Duodenal mucosa (tissue), 2 donors: ENCODE data around the gene C14orf180.

Experiments used
- H3K27ac ChIP-seq: one replicate; pipeline ENCODE4 v1.7.0; 2013; ENCODE audit warnings: low read depth, low read length
- H3K27me3 ChIP-seq, 2 donors: one replicate each; pipeline ENCODE4 v1.7.0; 2013; ENCODE audit warnings: low read length in 2 of 2, control low read depth in 1 of 2; ENCODE audit not compliant: insufficient read depth in 2 of 2, control insufficient read depth in 1 of 2
- H3K36me3 ChIP-seq, 2 donors: one replicate each; pipeline ENCODE4 v1.7.0; 2013; ENCODE audit warnings: low read length in 2 of 2, control low read depth in 1 of 2; ENCODE audit not compliant: insufficient read depth in 2 of 2, control insufficient read depth in 1 of 2
- H3K4me1 ChIP-seq, 2 donors: one replicate each; pipeline ENCODE4 v1.7.0; 2013; ENCODE audit warnings: low read length in 2 of 2, control low read depth in 1 of 2; ENCODE audit not compliant: insufficient read depth in 2 of 2, control insufficient read depth in 1 of 2
- H3K4me3 ChIP-seq, 2 donors: one replicate each; pipeline ENCODE4 v1.7.0; 2013; ENCODE audit warnings: low read length in 2 of 2, low read depth in 1 of 2
- H3K9ac ChIP-seq, 2 donors: one replicate each; pipeline ENCODE4 v1.7.0; 2013; ENCODE audit warnings: low read length in 2 of 2, low read depth in 1 of 2
- H3K9me3 ChIP-seq, 2 donors: one replicate each; pipeline ENCODE4 v1.7.0; 2013; ENCODE audit warnings: low read length in 2 of 2, control low read depth in 1 of 2; ENCODE audit not compliant: control insufficient read depth in 1 of 2

Gene C14orf180

GRCh38 chr14:104611881-104612280 is 32.3 kb downstream of the C14orf180 start:
- H3K36me3 ChIP-seq = no peaks in the 10 kb centered on the region
- H3K9me3 ChIP-seq = no peaks in the 10 kb centered on the region
- no peaks in the 10 kb centered on the region for H3K4me1 ChIP-seq
- H3K27me3 ChIP-seq = peaks cover 0 to 7% of the 10 kb centered on the region in 2 donors
- no peak overlapping the region for H3K9ac ChIP-seq
- no peak overlapping the region for H3K27ac ChIP-seq
- H3K4me3 ChIP-seq = no peak overlapping the region

GRCh38 chr14:104614126-104614812 is 34.7 kb downstream of the C14orf180 start:
- Histone ChIP-seq H3K27ac (no peak overlapping the region), H3K9ac (no peak overlapping the region), H3K4me3 (no peak overlapping the region), H3K27me3 (peaks cover 7 to 9% of the 10 kb centered on the region in 2 donors), H3K9me3 (no peaks in the 10 kb centered on the region), H3K4me1 (no peaks in the 10 kb centered on the region), H3K36me3 (no peaks in the 10 kb centered on the region)

GRCh38 chr14:104624939-104625338 is 45.4 kb downstream of the C14orf180 start:
- H3K36me3 ChIP-seq = no peaks in the 10 kb centered on the region
- no peaks in the 10 kb centered on the region for H3K27me3 ChIP-seq
- H3K9me3 ChIP-seq = peaks cover 2 to 14% of the 10 kb centered on the region in 2 donors
- no peak overlapping the region for H3K4me3 ChIP-seq
- H3K27ac ChIP-seq = no peak overlapping the region
- no peak overlapping the region for H3K9ac ChIP-seq
- H3K4me1 ChIP-seq = no peaks in the 10 kb centered on the region

GRCh38 chr14:104632781-104633180 is 53.2 kb downstream of the C14orf180 start:
- no peak overlapping the region for H3K27ac ChIP-seq
- peaks cover 2 to 8% of the 10 kb centered on the region in 2 donors for H3K9me3 ChIP-seq
- no peak overlapping the region for H3K4me3 ChIP-seq
- H3K36me3 ChIP-seq = no peaks in the 10 kb centered on the region
- H3K4me1 ChIP-seq = no peaks in the 10 kb centered on the region
- H3K27me3 ChIP-seq = peaks cover 0 to 3% of the 10 kb centered on the region in 2 donors
- no peak overlapping the region for H3K9ac ChIP-seq

DNA sequence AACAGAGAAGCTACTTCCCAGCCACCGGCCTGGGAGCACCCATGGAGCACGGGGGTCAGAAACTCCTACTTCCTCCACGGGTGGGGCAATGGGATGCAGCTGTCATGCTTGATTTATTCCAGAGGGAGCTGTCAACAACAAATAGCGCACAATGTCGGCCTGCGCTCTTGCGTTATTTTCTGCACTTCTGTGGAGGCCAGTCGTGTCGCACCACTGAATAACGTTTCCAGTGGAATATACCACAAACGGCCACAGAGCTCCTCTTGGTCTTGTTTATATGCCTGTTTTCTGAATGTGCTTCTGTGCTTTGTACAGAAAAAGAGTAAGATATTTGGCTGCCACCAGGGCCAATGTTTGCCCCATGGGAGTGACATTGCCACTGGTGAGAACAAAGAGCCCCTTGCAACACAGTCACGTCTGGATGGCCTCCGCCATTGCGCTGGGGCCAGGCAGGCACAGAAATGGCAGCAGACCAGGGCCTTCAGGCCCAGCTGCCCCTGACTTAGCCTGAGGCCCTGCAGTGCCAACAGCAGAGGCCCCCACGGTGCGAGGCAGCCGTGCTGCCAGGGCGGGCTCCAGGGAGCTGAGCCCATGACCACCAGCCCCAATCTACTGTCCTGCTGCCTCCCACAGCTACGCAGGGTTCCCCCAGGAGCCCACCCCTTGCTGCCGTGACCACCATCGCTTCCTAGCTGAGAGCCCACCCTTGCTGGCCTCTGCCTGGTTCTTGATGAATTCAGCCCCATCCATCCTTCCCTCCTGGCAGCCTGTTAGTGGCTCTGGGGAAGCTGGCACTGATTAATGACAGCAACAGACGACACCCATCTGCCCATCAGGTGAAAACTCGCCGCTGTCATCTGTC is 53.9 kb downstream of the C14orf180 start:
- peaks cover 4 to 5% of the 10 kb centered on the region in 2 donors for H3K27me3 ChIP-seq
- no peak overlapping the region for H3K9ac ChIP-seq
- peaks cover 2 to 8% of the 10 kb centered on the region in 2 donors for H3K9me3 ChIP-seq
- no peaks in the 10 kb centered on the region for H3K36me3 ChIP-seq
- H3K4me3 ChIP-seq = no peak overlapping the region
- H3K27ac ChIP-seq = no peak overlapping the region
- H3K4me1 ChIP-seq = no peaks in the 10 kb centered on the region

DNA sequence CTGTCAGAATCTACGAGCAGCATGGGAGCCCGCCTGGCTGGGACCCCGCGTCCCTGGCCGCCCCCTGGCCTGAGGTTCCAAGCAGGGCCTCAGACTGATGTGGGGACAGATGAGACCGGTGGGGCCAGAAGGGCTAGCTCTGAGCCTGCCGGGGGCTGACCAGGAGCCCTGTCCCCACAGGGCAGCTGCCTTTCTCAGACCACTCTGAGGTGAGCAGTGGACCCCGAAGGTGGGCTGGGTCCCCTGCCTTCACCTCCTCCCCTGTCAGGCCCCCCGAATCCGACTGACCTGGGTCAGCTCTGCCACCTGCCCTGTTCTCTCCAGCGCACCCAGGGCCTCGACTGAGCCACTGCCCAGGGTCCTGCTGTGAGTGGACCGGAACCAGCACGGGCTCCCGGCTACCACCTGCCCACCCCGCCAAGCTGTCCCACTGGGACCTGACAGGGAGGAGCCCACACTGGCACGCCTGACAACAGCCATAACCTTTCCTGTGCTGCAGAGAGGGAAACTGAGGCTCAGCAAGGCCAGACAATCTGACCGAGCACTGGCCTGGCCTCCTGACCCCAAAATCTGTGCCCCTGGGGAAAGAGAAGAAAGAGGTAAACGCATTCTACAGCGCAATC is 54.7 kb downstream of the C14orf180 start:
- Histone ChIP-seq H3K4me1 (no peaks in the 10 kb centered on the region), H3K4me3 (no peak overlapping the region), H3K9ac (no peak overlapping the region), H3K9me3 (peaks cover under 1 to 3% of the 10 kb centered on the region in 2 donors), H3K27ac (no peak overlapping the region), H3K27me3 (peaks cover 11 to 12% of the 10 kb centered on the region in 2 donors), H3K36me3 (no peaks in the 10 kb centered on the region)

- Histone ChIP-seq H3K27ac (no peak overlapping the region), H3K4me3 (no peak overlapping the region), H3K27me3 (peaks cover 12 to 17% of the 10 kb centered on the region in 2 donors), H3K4me1 (no peaks in the 10 kb centered on the region), H3K36me3 (no peaks in the 10 kb centered on the region), H3K9ac (no peak overlapping the region), H3K9me3 (no peaks in the 10 kb centered on the region)
These were observed 55.5 kb downstream of the C14orf180 start for GRCh38 chr14:104634886-104635570.

- Histone ChIP-seq H3K4me1 (no peaks in the 10 kb centered on the region), H3K9ac (no peak overlapping the region), H3K27ac (no peak overlapping the region), H3K4me3 (no peak overlapping the region), H3K36me3 (no peaks in the 10 kb centered on the region), H3K9me3 (no peaks in the 10 kb centered on the region), H3K27me3 (peaks cover 16 to 17% of the 10 kb centered on the region in 2 donors)
These were observed 56.2 kb downstream of the C14orf180 start for GRCh38 chr14:104635717-104636116.

DNA sequence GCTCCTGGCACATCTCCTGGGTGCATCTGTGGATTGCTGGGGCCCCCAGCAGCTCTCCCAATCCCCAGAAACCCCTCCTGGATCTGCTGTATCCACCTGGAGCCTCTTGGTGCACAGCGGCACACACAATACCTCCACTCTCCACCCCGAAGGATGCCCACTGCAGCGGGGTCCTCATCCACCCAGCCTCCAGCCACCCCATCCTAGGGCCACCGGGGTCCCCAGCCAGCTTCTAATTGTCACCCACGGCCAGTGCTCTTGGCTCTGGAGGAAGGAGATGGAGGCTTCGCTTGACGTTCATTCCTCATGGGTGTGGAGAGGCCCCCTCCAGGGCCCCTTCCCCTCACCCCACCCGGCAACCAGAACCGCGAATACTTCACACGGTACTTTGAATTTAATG is 56.6 kb downstream of the C14orf180 start:
- no peaks in the 10 kb centered on the region for H3K9me3 ChIP-seq
- H3K27me3 ChIP-seq = peaks cover 16 to 17% of the 10 kb centered on the region in 2 donors
- H3K4me1 ChIP-seq = no peaks in the 10 kb centered on the region
- no peak overlapping the region for H3K4me3 ChIP-seq
- H3K9ac ChIP-seq = no peak overlapping the region
- no peak overlapping the region for H3K27ac ChIP-seq
- no peaks in the 10 kb centered on the region for H3K36me3 ChIP-seq
